Measurements from ENCODE around the gene SYT17.

DNA sequence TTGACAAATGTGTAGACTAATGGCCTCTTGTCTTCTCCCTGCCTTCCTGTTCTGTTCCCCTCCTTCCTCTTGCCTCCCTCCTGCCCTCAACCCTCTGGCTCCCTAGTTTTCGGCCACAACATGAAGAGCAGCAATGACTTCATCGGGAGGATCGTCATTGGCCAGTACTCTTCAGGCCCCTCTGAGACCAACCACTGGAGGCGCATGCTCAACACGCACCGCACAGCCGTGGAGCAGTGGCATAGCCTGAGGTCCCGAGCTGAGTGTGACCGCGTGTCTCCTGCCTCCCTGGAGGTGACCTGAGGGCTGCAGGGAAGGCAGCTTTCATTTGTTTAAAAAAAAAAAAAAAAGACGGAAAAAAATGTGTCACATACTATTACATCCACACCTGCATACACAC is 98.7 kb downstream of the SYT17 start:
- TF ChIP-seq, protein P1, sequence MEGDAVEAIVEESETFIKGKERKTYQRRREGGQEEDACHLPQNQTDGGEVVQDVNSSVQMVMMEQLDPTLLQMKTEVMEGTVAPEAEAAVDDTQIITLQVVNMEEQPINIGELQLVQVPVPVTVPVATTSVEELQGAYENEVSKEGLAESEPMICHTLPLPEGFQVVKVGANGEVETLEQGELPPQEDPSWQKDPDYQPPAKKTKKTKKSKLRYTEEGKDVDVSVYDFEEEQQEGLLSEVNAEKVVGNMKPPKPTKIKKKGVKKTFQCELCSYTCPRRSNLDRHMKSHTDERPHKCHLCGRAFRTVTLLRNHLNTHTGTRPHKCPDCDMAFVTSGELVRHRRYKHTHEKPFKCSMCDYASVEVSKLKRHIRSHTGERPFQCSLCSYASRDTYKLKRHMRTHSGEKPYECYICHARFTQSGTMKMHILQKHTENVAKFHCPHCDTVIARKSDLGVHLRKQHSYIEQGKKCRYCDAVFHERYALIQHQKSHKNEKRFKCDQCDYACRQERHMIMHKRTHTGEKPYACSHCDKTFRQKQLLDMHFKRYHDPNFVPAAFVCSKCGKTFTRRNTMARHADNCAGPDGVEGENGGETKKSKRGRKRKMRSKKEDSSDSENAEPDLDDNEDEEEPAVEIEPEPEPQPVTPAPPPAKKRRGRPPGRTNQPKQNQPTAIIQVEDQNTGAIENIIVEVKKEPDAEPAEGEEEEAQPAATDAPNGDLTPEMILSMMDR (IDR thresholded peaks at IDR 0.05): no peak
- TF ChIP-seq POLR2A (IDR thresholded peaks at IDR 0.05): no peak
